ENCODE results near the gene SYTL1.

GRCh38 chr1:27395441-27396195 is 53.8 kb downstream of the SYTL1 start:
- TF ChIP-seq POLR2A (IDR thresholded peaks at IDR 0.05) = no peak
- peak; percentile 96 to 98 (median 97) for TF ChIP-seq CTCF (IDR thresholded peaks at IDR 0.05)
- TF ChIP-seq EP300 (IDR thresholded peaks at IDR 0.05) = no peak
